Forelimb muscle (tissue), 1 donor: ENCODE data around the gene IGF1R. TPM values are rescaled to one million over a fixed set of nuclear protein-coding genes. Genes with fewer than 3 reads are reported as not detected.

Experiments
- DNase-seq: peaks from one replicate; pipeline ENCODE4 v3.0.0-alpha.2; 2013; ENCODE audit warnings: low read depth
- polyA plus RNA-seq: library from polyadenylated mRNA; unstranded; fragments of 120-200 nt; gene quantifications from one replicate; pipeline ENCODE4 v1.2.1, GENCODE V29; 2013; ENCODE audit not compliant: insufficient read length

IGF1R gene
- polyA plus RNA-seq, 1 donor = 14.9 TPM

- no peak for DNase-seq
Observed at GRCh38 chr15:98884894-98885293, 236.6 kb downstream of the IGF1R start.

GRCh38 chr15:98887976-98888375 is 239.6 kb downstream of the IGF1R start:
- no peak for DNase-seq

- no peak for DNase-seq
Observed at GRCh38 chr15:98888820-98889479, 240.6 kb downstream of the IGF1R start.

GRCh38 chr15:98889930-98890695 is 241.8 kb downstream of the IGF1R start:
- no peak for DNase-seq

- DNase-seq = no peak
Observed at GRCh38 chr15:98891301-98891700, 243.0 kb downstream of the IGF1R start.

GRCh38 chr15:98893401-98893800 is 245.1 kb downstream of the IGF1R start:
- DNase-seq = no peak

- no peak for DNase-seq
Observed at GRCh38 chr15:98894312-98894711, 246.0 kb downstream of the IGF1R start.

GRCh38 chr15:98896002-98896721 is 247.8 kb downstream of the IGF1R start:
- DNase-seq = no peak

GRCh38 chr15:98896802-98897732 is 248.7 kb downstream of the IGF1R start:
- DNase-seq = no peak

- DNase-seq = no peak
Observed at GRCh38 chr15:98898122-98898521, 249.8 kb downstream of the IGF1R start.

GRCh38 chr15:98899272-98900021 is 251.1 kb downstream of the IGF1R start:
- no peak for DNase-seq

GRCh38 chr15:98900356-98900755 is 252.0 kb downstream of the IGF1R start:
- DNase-seq = no peak

GRCh38 chr15:98901434-98902072 is 253.2 kb downstream of the IGF1R start:
- no peak for DNase-seq

GRCh38 chr15:98902931-98903330 is 254.6 kb downstream of the IGF1R start:
- DNase-seq = no peak

GRCh38 chr15:98903377-98904018 is 255.2 kb downstream of the IGF1R start:
- no peak for DNase-seq

GRCh38 chr15:98904544-98904943 is 256.2 kb downstream of the IGF1R start:
- DNase-seq = no peak

- no peak for DNase-seq
Observed at GRCh38 chr15:98905963-98906711, 257.8 kb downstream of the IGF1R start.

- no peak for DNase-seq
Observed at GRCh38 chr15:98906712-98907083, 258.4 kb downstream of the IGF1R start.

GRCh38 chr15:98907927-98908471 is 259.7 kb downstream of the IGF1R start:
- no peak for DNase-seq
